Measurements from ENCODE around the gene MTMR11. TPM values are rescaled to one million over a fixed set of nuclear protein-coding genes. Genes with fewer than 3 reads are reported as not detected.

MTMR11 gene
- total RNA-seq, 2 donors from 2014 or later: 4.7 to 6.6 TPM

- H3K4me1 Mint-ChIP-seq: peaks cover 36% of the 10 kb centered on the region
- 96 to 100% methylated on average over 3 to 4 of the region's 4 CpGs for WGBS, 2 experiments (ENCODE audit: insufficient coverage in 1 of 2, insufficient read length in 1 of 2)
- Histone ChIP-seq H3K9me3 (ENCODE audit: control insufficient read depth, low read length) (no peaks in the 10 kb centered on the region), H3K36me3 (ENCODE audit: control insufficient read depth, insufficient read depth, low read length) (no peaks in the 10 kb centered on the region), H3K4me1 (ENCODE audit: control insufficient read depth, insufficient read depth, low read length) (no peaks in the 10 kb centered on the region), H3K4me3 (ENCODE audit: low read length) (no peak overlapping the region), H3K27me3 (ENCODE audit: control insufficient read depth, insufficient read depth, low read length, poor library complexity, severe bottlenecking) (no peaks in the 10 kb centered on the region), H3K9ac (ENCODE audit: extremely low read depth, low read length, poor library complexity, severe bottlenecking) (no peak overlapping the region), H3K27ac (ENCODE audit: low read depth, low read length) (no peak overlapping the region)
- H3K27ac Mint-ChIP-seq: no peak overlapping the region
- H3K36me3 Mint-ChIP-seq (ENCODE audit: low read depth): no peaks in the 10 kb centered on the region
- H3K4me3 Mint-ChIP-seq: no peak overlapping the region
- H3K27me3 Mint-ChIP-seq (ENCODE audit: insufficient read depth): peaks cover 4% of the 10 kb centered on the region
- no peaks in the 10 kb centered on the region for H3K9me3 Mint-ChIP-seq
- no peak for DNase-seq
- no peak for TF ChIP-seq CTCF (conservative IDR thresholded peaks at IDR 0.05)
Observed at GRCh38 chr1:149933208-149933607, 3.5 kb downstream of the MTMR11 start.

GRCh38 chr1:149932474-149932873, 4.2 kb downstream of the MTMR11 start:
- H3K4me1 ChIP-seq (ENCODE audit: control insufficient read depth, insufficient read depth, low read length): no peaks in the 10 kb centered on the region
- no peak for DNase-seq
- no peak overlapping the region for H3K27ac Mint-ChIP-seq
- no peaks in the 10 kb centered on the region for H3K36me3 ChIP-seq (ENCODE audit: control insufficient read depth, insufficient read depth, low read length)
- H3K27me3 Mint-ChIP-seq (ENCODE audit: insufficient read depth): peaks cover 4% of the 10 kb centered on the region
- no peaks in the 10 kb centered on the region for H3K9me3 Mint-ChIP-seq
- no peak overlapping the region for H3K9ac ChIP-seq (ENCODE audit: extremely low read depth, low read length, poor library complexity, severe bottlenecking)
- WGBS, 2 experiments (ENCODE audit: insufficient coverage in 1 of 2, insufficient read length in 1 of 2): 90 to 97% methylated on average over 3 to 8 of the region's 8 CpGs
- no peaks in the 10 kb centered on the region for H3K9me3 ChIP-seq (ENCODE audit: control insufficient read depth, low read length)
- H3K36me3 Mint-ChIP-seq (ENCODE audit: low read depth): no peaks in the 10 kb centered on the region
- H3K4me3 Mint-ChIP-seq: no peak overlapping the region
- H3K4me3 ChIP-seq (ENCODE audit: low read length): no peak overlapping the region
- no peak overlapping the region for H3K27ac ChIP-seq (ENCODE audit: low read depth, low read length)
- TF ChIP-seq CTCF (conservative IDR thresholded peaks at IDR 0.05): no peak
- H3K4me1 Mint-ChIP-seq: peaks cover 32% of the 10 kb centered on the region
- H3K27me3 ChIP-seq (ENCODE audit: control insufficient read depth, insufficient read depth, low read length, poor library complexity, severe bottlenecking): no peaks in the 10 kb centered on the region

GRCh38 chr1:149931212-149931790, 5.4 kb downstream of the MTMR11 start:
- Mint-ChIP-seq H3K4me3 (no peak overlapping the region), H3K27me3 (ENCODE audit: insufficient read depth) (peaks cover 4% of the 10 kb centered on the region), H3K4me1 (peaks cover 24% of the 10 kb centered on the region), H3K9me3 (no peaks in the 10 kb centered on the region), H3K27ac (no peak overlapping the region), H3K36me3 (ENCODE audit: low read depth) (peaks cover 5% of the 10 kb centered on the region)
- WGBS, 2 experiments (ENCODE audit: insufficient coverage in 1 of 2, insufficient read length in 1 of 2): 91 to 92% methylated on average over 10 to 13 of the region's 13 CpGs
- H3K4me1 ChIP-seq (ENCODE audit: control insufficient read depth, insufficient read depth, low read length): peaks cover 5% of the 10 kb centered on the region
- no peak overlapping the region for H3K27ac ChIP-seq (ENCODE audit: low read depth, low read length)
- H3K4me3 ChIP-seq (ENCODE audit: low read length): no peak overlapping the region
- no peaks in the 10 kb centered on the region for H3K27me3 ChIP-seq (ENCODE audit: control insufficient read depth, insufficient read depth, low read length, poor library complexity, severe bottlenecking)
- no peak for TF ChIP-seq CTCF (conservative IDR thresholded peaks at IDR 0.05)
- H3K36me3 ChIP-seq (ENCODE audit: control insufficient read depth, insufficient read depth, low read length): peaks cover 6% of the 10 kb centered on the region
- no peaks in the 10 kb centered on the region for H3K9me3 ChIP-seq (ENCODE audit: control insufficient read depth, low read length)
- no peak for DNase-seq
- no peak overlapping the region for H3K9ac ChIP-seq (ENCODE audit: extremely low read depth, low read length, poor library complexity, severe bottlenecking)
